Measurements from ENCODE around the gene WDR43. TPM values are rescaled to one million over a fixed set of nuclear protein-coding genes. Genes with fewer than 3 reads are reported as not detected.

Gene WDR43
- polyA plus RNA-seq, 1 donor (not counting 4 experiments of a cell fraction or from before 2014, with no cell fraction given), result 125 TPM

GRCh38 chr2:28871620-28872019, 22.8 kb upstream of the WDR43 start:
- H2AFZ ChIP-seq (ENCODE audit: control insufficient read depth, low read length), result no peak overlapping the region
- no peaks in the 10 kb centered on the region for H3K27me3 ChIP-seq (ENCODE audit: control insufficient read depth, extremely low read depth, insufficient read depth, low read length)

GRCh38 chr2:28880193-28880592, 14.3 kb upstream of the WDR43 start:
- no peaks in the 10 kb centered on the region for H3K4me1 ChIP-seq (ENCODE audit: control insufficient read depth, extremely low read depth, insufficient read depth, low read length)
- FAIRE-seq, result no peak

More at GRCh38 chr2:28871620-28872019, 22.8 kb upstream of the WDR43 start:
- Histone ChIP-seq H3K4me1 (ENCODE audit: control insufficient read depth, extremely low read depth, insufficient read depth, low read length) (peaks cover 20% of the 10 kb centered on the region), H3K9me3 (ENCODE audit: control insufficient read depth, low read depth, low read length) (no peaks in the 10 kb centered on the region), H3K27ac (ENCODE audit: control insufficient read depth, insufficient read depth, low read length) (no peak overlapping the region), H3K4me3 (ENCODE audit: control insufficient read depth in 2 of 3, extremely low read depth in 1 of 3, insufficient read depth in 2 of 3, low read depth in 1 of 3, low read length in 3 of 3) (no peak overlapping the region), H3K79me2 (ENCODE audit: control insufficient read depth, insufficient read depth, low read length) (peaks cover 32% of the 10 kb centered on the region), H3K4me2 (ENCODE audit: control insufficient read depth, extremely low read depth, insufficient read depth, low read depth, low read length) (no peak overlapping the region), H3K36me3 (ENCODE audit: control insufficient read depth in 2 of 2, extremely low read depth in 1 of 2, insufficient read depth in 2 of 2, low read length in 2 of 2) (no peaks in the 10 kb centered on the region), H3K9ac (ENCODE audit: control insufficient read depth, extremely low read depth, insufficient read depth, low read length) (no peak overlapping the region), H4K20me1 (ENCODE audit: control insufficient read depth, extremely low read depth, insufficient read depth, low read length) (no peaks in the 10 kb centered on the region), H3K9me1 (ENCODE audit: control insufficient read depth, extremely low read depth, insufficient read depth, low read length) (no peaks in the 10 kb centered on the region)
- DNase-seq (ENCODE audit: low read depth, low spot score) (no peak), FAIRE-seq (no peak)
- TF ChIP-seq EZH2 (IDR thresholded peaks at IDR 0.05; ENCODE audit: low read length), result no peak
- TF ChIP-seq, protein P1, sequence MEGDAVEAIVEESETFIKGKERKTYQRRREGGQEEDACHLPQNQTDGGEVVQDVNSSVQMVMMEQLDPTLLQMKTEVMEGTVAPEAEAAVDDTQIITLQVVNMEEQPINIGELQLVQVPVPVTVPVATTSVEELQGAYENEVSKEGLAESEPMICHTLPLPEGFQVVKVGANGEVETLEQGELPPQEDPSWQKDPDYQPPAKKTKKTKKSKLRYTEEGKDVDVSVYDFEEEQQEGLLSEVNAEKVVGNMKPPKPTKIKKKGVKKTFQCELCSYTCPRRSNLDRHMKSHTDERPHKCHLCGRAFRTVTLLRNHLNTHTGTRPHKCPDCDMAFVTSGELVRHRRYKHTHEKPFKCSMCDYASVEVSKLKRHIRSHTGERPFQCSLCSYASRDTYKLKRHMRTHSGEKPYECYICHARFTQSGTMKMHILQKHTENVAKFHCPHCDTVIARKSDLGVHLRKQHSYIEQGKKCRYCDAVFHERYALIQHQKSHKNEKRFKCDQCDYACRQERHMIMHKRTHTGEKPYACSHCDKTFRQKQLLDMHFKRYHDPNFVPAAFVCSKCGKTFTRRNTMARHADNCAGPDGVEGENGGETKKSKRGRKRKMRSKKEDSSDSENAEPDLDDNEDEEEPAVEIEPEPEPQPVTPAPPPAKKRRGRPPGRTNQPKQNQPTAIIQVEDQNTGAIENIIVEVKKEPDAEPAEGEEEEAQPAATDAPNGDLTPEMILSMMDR (optimal IDR thresholded peaks at IDR 0.05 in 1 of 3, IDR thresholded peaks at IDR 0.05 in 1 of 3, conservative IDR thresholded peaks at IDR 0.05 in 1 of 3; ENCODE audit: extremely low read depth in 1 of 3, insufficient read depth in 2 of 3, low read length in 3 of 3), result no peak
- dilution Hi-C loops (cut with MboI; ENCODE audit: extremely low pct_ligation_motif_present, low sequenced_read_pairs), result no loop called here

More at GRCh38 chr2:28880193-28880592, 14.3 kb upstream of the WDR43 start:
- H2AFZ ChIP-seq (ENCODE audit: control insufficient read depth, low read length), result no peak overlapping the region
- H3K27me3 ChIP-seq (ENCODE audit: control insufficient read depth, extremely low read depth, insufficient read depth, low read length), result no peaks in the 10 kb centered on the region
- TF ChIP-seq, protein P1 (optimal IDR thresholded peaks at IDR 0.05 in 1 of 3, IDR thresholded peaks at IDR 0.05 in 1 of 3, conservative IDR thresholded peaks at IDR 0.05 in 1 of 3; ENCODE audit: extremely low read depth in 1 of 3, insufficient read depth in 2 of 3, low read length in 3 of 3), result no peak
- TF ChIP-seq EZH2 (IDR thresholded peaks at IDR 0.05; ENCODE audit: low read length), result no peak
- H3K4me2 ChIP-seq (ENCODE audit: control insufficient read depth, extremely low read depth, insufficient read depth, low read depth, low read length), result no peak overlapping the region
- dilution Hi-C loops (cut with MboI; ENCODE audit: extremely low pct_ligation_motif_present, low sequenced_read_pairs), result no loop called here
- H3K9me3 ChIP-seq (ENCODE audit: control insufficient read depth, low read depth, low read length), result no peaks in the 10 kb centered on the region
- no peaks in the 10 kb centered on the region for H3K9me1 ChIP-seq (ENCODE audit: control insufficient read depth, extremely low read depth, insufficient read depth, low read length)
- no peaks in the 10 kb centered on the region for H3K36me3 ChIP-seq (ENCODE audit: control insufficient read depth in 2 of 2, extremely low read depth in 1 of 2, insufficient read depth in 2 of 2, low read length in 2 of 2)
- H3K27ac ChIP-seq (ENCODE audit: control insufficient read depth, insufficient read depth, low read length), result no peak overlapping the region
- no peak overlapping the region for H3K9ac ChIP-seq (ENCODE audit: control insufficient read depth, extremely low read depth, insufficient read depth, low read length)
- no peak overlapping the region for H3K4me3 ChIP-seq (ENCODE audit: control insufficient read depth in 2 of 3, extremely low read depth in 1 of 3, insufficient read depth in 2 of 3, low read depth in 1 of 3, low read length in 3 of 3)
- DNase-seq (ENCODE audit: low read depth, low spot score), result no peak
- no peaks in the 10 kb centered on the region for H4K20me1 ChIP-seq (ENCODE audit: control insufficient read depth, extremely low read depth, insufficient read depth, low read length)
- no peaks in the 10 kb centered on the region for H3K79me2 ChIP-seq (ENCODE audit: control insufficient read depth, insufficient read depth, low read length)
